ENCODE data around the gene SNAPC5. TPM values are rescaled to one million over a fixed set of nuclear protein-coding genes. Genes with fewer than 3 reads are reported as not detected.
"Not testable (repeated sequence)": the region's sequence is repeated elsewhere in the genome, so short reads cannot be mapped to it uniquely, and the experiment has no call there.

The SNAPC5 gene
- total RNA-seq, 1 donor from 2014 or later: 18.5 TPM

GRCh38 chr15:66474135-66474534 is 23.4 kb downstream of the SNAPC5 start:
- H3K27ac Mint-ChIP-seq: no peak overlapping the region
- no peaks in the 10 kb centered on the region for H3K36me3 Mint-ChIP-seq
- TF ChIP-seq, protein P1, sequence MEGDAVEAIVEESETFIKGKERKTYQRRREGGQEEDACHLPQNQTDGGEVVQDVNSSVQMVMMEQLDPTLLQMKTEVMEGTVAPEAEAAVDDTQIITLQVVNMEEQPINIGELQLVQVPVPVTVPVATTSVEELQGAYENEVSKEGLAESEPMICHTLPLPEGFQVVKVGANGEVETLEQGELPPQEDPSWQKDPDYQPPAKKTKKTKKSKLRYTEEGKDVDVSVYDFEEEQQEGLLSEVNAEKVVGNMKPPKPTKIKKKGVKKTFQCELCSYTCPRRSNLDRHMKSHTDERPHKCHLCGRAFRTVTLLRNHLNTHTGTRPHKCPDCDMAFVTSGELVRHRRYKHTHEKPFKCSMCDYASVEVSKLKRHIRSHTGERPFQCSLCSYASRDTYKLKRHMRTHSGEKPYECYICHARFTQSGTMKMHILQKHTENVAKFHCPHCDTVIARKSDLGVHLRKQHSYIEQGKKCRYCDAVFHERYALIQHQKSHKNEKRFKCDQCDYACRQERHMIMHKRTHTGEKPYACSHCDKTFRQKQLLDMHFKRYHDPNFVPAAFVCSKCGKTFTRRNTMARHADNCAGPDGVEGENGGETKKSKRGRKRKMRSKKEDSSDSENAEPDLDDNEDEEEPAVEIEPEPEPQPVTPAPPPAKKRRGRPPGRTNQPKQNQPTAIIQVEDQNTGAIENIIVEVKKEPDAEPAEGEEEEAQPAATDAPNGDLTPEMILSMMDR (IDR thresholded peaks at IDR 0.05; ENCODE audit: unreplicated experiment): no peak
- no peak overlapping the region for H3K4me3 Mint-ChIP-seq
- no peaks in the 10 kb centered on the region for H3K4me1 Mint-ChIP-seq
- H3K9me3 Mint-ChIP-seq: no peaks in the 10 kb centered on the region
- no peak for DNase-seq (ENCODE audit: low spot score in 2 of 2, unreplicated experiment in 2 of 2)
- no peaks in the 10 kb centered on the region for H3K27me3 Mint-ChIP-seq (ENCODE audit: low read depth)

- TF ChIP-seq, protein P1 (IDR thresholded peaks at IDR 0.05; ENCODE audit: unreplicated experiment): no peak
- Mint-ChIP-seq H3K36me3 (no peaks in the 10 kb centered on the region), H3K4me3 (no peak overlapping the region), H3K4me1 (no peaks in the 10 kb centered on the region), H3K27me3 (ENCODE audit: low read depth) (no peaks in the 10 kb centered on the region), H3K9me3 (no peaks in the 10 kb centered on the region), H3K27ac (no peak overlapping the region)
- no peak for DNase-seq (ENCODE audit: low spot score in 2 of 2, unreplicated experiment in 2 of 2)
These were observed 25.2 kb downstream of the SNAPC5 start for GRCh38 chr15:66472176-66472999.

GRCh38 chr15:66470825-66471224 is 26.7 kb downstream of the SNAPC5 start:
- not testable (repeated sequence) for H3K4me1 Mint-ChIP-seq; H3K27me3 Mint-ChIP-seq (ENCODE audit: low read depth); H3K4me3 Mint-ChIP-seq; H3K27ac Mint-ChIP-seq; H3K9me3 Mint-ChIP-seq; H3K36me3 Mint-ChIP-seq; DNase-seq (ENCODE audit: low spot score in 2 of 2, unreplicated experiment in 2 of 2)

- peaks cover 19% of the 10 kb centered on the region for H3K36me3 Mint-ChIP-seq
- not testable (repeated sequence) for H3K27me3 Mint-ChIP-seq (ENCODE audit: low read depth); H3K4me3 Mint-ChIP-seq
These were observed 30.2 kb downstream of the SNAPC5 start for GRCh38 chr15:66467162-66468040.

DNA sequence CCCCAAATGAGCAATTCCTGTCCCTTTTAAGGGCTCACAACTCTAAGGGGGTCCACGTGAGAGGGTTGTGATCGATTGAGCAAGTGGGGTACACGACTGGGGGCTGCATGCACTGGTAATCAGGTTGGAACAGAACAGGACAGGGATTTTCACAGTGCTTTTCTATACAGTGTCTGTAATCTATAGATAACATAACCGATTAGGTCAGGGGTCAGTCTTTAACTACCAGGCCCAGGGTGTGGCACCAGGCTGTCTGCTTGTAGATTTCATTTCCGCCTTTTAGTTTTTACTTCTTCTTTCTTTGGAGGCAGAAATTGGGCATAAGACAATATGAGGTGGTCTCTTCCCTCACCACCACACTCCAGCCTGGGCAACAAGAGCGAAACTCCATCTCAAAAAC is 32.3 kb downstream of the SNAPC5 start:
- not testable (repeated sequence) for H3K4me1 Mint-ChIP-seq; H3K4me3 Mint-ChIP-seq; DNase-seq (ENCODE audit: low spot score in 2 of 2, unreplicated experiment in 2 of 2); H3K27ac Mint-ChIP-seq; H3K27me3 Mint-ChIP-seq (ENCODE audit: low read depth)
- Mint-ChIP-seq H3K36me3 (peaks cover 19% of the 10 kb centered on the region), H3K9me3 (peaks cover 13% of the 10 kb centered on the region)

More at GRCh38 chr15:66467162-66468040, 30.2 kb downstream of the SNAPC5 start:
- H3K9me3 Mint-ChIP-seq: peaks cover 13% of the 10 kb centered on the region
- not testable (repeated sequence) for H3K4me1 Mint-ChIP-seq; H3K27ac Mint-ChIP-seq; DNase-seq (ENCODE audit: low spot score in 2 of 2, unreplicated experiment in 2 of 2)

GRCh38 chr15:66462627-66463026 is 34.9 kb downstream of the SNAPC5 start:
- H3K36me3 Mint-ChIP-seq: peaks cover 19% of the 10 kb centered on the region
- no peak overlapping the region for H3K4me3 Mint-ChIP-seq
- TF ChIP-seq, protein P1 (IDR thresholded peaks at IDR 0.05; ENCODE audit: unreplicated experiment): no peak
- no peak overlapping the region for H3K27ac Mint-ChIP-seq
- H3K27me3 Mint-ChIP-seq (ENCODE audit: low read depth): no peaks in the 10 kb centered on the region
- no peak for DNase-seq (ENCODE audit: low spot score in 2 of 2, unreplicated experiment in 2 of 2)
- H3K4me1 Mint-ChIP-seq: no peaks in the 10 kb centered on the region
- peaks cover 13% of the 10 kb centered on the region for H3K9me3 Mint-ChIP-seq

GRCh38 chr15:66461917-66462316 is 35.6 kb downstream of the SNAPC5 start:
- Mint-ChIP-seq H3K4me1 (no peaks in the 10 kb centered on the region), H3K27ac (no peak overlapping the region), H3K9me3 (peaks cover 13% of the 10 kb centered on the region), H3K4me3 (no peak overlapping the region), H3K27me3 (ENCODE audit: low read depth) (no peaks in the 10 kb centered on the region), H3K36me3 (peaks cover 15% of the 10 kb centered on the region)
- TF ChIP-seq, protein P1 (IDR thresholded peaks at IDR 0.05; ENCODE audit: unreplicated experiment): no peak
- DNase-seq (ENCODE audit: low spot score in 2 of 2, unreplicated experiment in 2 of 2): no peak

- not testable (repeated sequence) for H3K27me3 Mint-ChIP-seq (ENCODE audit: low read depth); H3K4me3 Mint-ChIP-seq; DNase-seq (ENCODE audit: low spot score in 2 of 2, unreplicated experiment in 2 of 2); H3K27ac Mint-ChIP-seq; H3K4me1 Mint-ChIP-seq
- Mint-ChIP-seq H3K36me3 (peaks cover 11% of the 10 kb centered on the region), H3K9me3 (peaks cover 13% of the 10 kb centered on the region)
These were observed 36.3 kb downstream of the SNAPC5 start for GRCh38 chr15:66461294-66461693.
